22Rv1 (cell line): ENCODE data around the gene MTCL1.

Experiments used
- H3K27ac ChIP-seq: fragments of 450-650 bp; 2 replicates; pipeline ENCODE4 v1.5.1; 2017
- CTCF ChIP-seq: fragments of 450-650 bp; IDR thresholded peaks from 2 replicates; pipeline ENCODE4 v1.5.1; 2017; ENCODE audit warnings: mild to moderate bottlenecking
- ZFX ChIP-seq: fragments of 450-650 bp; IDR thresholded peaks from 2 replicates; pipeline ENCODE4 v1.6.1; 2017; ENCODE audit warnings: antibody characterized with exemption, borderline replicate concordance

MTCL1 gene

GRCh38 chr18:8713691-8714090 is 8.3 kb downstream of the MTCL1 start:
- no peak for TF ChIP-seq CTCF
- TF ChIP-seq ZFX, result no peak
- no peak overlapping the region for H3K27ac ChIP-seq

- no peak overlapping the region for H3K27ac ChIP-seq
- TF ChIP-seq ZFX (no peak), CTCF (no peak)
These were observed 10.2 kb downstream of the MTCL1 start for GRCh38 chr18:8715599-8715998.

- TF ChIP-seq ZFX (no peak), CTCF (no peak)
- H3K27ac ChIP-seq, result no peak overlapping the region
These were observed 11.8 kb downstream of the MTCL1 start for GRCh38 chr18:8717011-8717770.

- no peak overlapping the region for H3K27ac ChIP-seq
- TF ChIP-seq ZFX (no peak), CTCF (no peak)
These were observed 13.1 kb downstream of the MTCL1 start for GRCh38 chr18:8718401-8718913.

- no peak overlapping the region for H3K27ac ChIP-seq
- TF ChIP-seq ZFX, result no peak
- TF ChIP-seq CTCF, result no peak
These were observed 13.8 kb downstream of the MTCL1 start for GRCh38 chr18:8719192-8719591.

GRCh38 chr18:8720141-8720540 is 14.8 kb downstream of the MTCL1 start:
- TF ChIP-seq CTCF, result no peak
- H3K27ac ChIP-seq, result no peak overlapping the region

GRCh38 chr18:8721094-8721669 is 15.8 kb downstream of the MTCL1 start:
- TF ChIP-seq CTCF (no peak), ZFX (no peak)
- H3K27ac ChIP-seq, result no peak overlapping the region
